GM12878 (cell line): ENCODE data around the gene VWA7.

ENCODE experiments used
- BACH1 ChIP-seq: fragments of 450-650 bp; IDR thresholded peaks from 2 replicates; pipeline ENCODE4 v1.6.1; 2017; ENCODE audit warnings: mild to moderate bottlenecking, borderline replicate concordance
- POLR2A ChIP-seq: IDR thresholded peaks from 2 replicates; pipeline ENCODE4 v1.6.1; 2011; ENCODE audit warnings: low read depth, mild to moderate bottlenecking, low read length
- SMARCA5 ChIP-seq: fragments of 450-650 bp; IDR thresholded peaks from 2 replicates; pipeline ENCODE4 v1.6.1; 2017; ENCODE audit warnings: mild to moderate bottlenecking
- SP1 ChIP-seq: IDR thresholded peaks from one replicate; pipeline ENCODE4 v1.6.1; 2011; ENCODE audit warnings: low read depth, low read length
- TF ChIP-seq, protein P1 (sequence below): IDR thresholded peaks from 2 replicates; pipeline ENCODE4 v1.6.1; 2011; ENCODE audit warnings: low read depth, low read length, improper control_type of control experiment, borderline replicate concordance

DNA sequence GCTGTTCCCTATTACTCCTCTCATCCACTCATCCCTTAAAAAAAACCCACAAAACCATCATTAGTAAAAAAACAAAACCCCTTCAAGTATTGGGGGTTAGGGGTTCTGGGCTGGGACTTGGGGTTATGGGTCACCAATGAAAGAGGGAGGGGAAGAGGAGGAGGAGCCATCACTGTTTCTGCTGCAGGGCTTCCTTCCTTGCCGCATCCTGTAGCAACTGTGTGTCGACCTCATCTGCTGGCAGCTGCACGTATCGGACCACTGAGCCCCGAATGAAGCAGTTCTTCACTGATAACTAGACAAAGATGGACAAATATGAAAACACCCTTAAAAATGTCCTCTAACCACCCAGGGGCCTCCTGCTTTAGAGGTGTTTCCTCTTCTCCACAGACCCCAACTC lies 20.5 kb upstream of the VWA7 start:
- TF ChIP-seq, protein P1, sequence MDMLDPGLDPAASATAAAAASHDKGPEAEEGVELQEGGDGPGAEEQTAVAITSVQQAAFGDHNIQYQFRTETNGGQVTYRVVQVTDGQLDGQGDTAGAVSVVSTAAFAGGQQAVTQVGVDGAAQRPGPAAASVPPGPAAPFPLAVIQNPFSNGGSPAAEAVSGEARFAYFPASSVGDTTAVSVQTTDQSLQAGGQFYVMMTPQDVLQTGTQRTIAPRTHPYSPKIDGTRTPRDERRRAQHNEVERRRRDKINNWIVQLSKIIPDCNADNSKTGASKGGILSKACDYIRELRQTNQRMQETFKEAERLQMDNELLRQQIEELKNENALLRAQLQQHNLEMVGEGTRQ: no peak
- TF ChIP-seq SMARCA5: no peak
- TF ChIP-seq POLR2A: no peak
- TF ChIP-seq SP1: no peak
- no peak for TF ChIP-seq BACH1
